PC-3 (cell line): ENCODE results near the gene TTYH1.

Experiments
- CTCF ChIP-seq: fragments of 300-600 bp; sonication (generic); conservative IDR thresholded peaks from 2 replicates; pipeline ENCODE4 v1.5.1; 2017; ENCODE audit warnings: antibody characterized with exemption, low read depth, mild to moderate bottlenecking, low read length
- EZH2phosphoT487 ChIP-seq: fragments of 300-600 bp; sonication (generic); IDR thresholded peaks from 2 replicates; pipeline ENCODE4 v1.6.1; 2018; ENCODE audit warnings: mild to moderate bottlenecking, antibody characterized with exemption, low read length, borderline replicate concordance

GRCh38 chr19:54482889-54483288, 67.6 kb downstream of the TTYH1 start:
- TF ChIP-seq CTCF (no peak), EZH2phosphoT487 (no peak)
